MG63 (cell line): Measurements from ENCODE around the gene KIAA1549. TPM values are rescaled to one million over a fixed set of nuclear protein-coding genes. Genes with fewer than 3 reads are reported as not detected.
"Not testable (repeated sequence)": the region's sequence is repeated elsewhere in the genome, so short reads cannot be mapped to it uniquely, and the experiment has no call there.

Experiments used
- DNase-seq: peaks from one replicate; pipeline ENCODE4 v3.0.0-alpha.2; 2020
- H3K27me3 ChIP-seq: fragments of 250-450 bp; sonication (Bioruptor Pico); 2 replicates; pipeline ENCODE4 v1.5.1; 2020; ENCODE audit warnings: mild to moderate bottlenecking, moderate library complexity
- H3K36me3 ChIP-seq: fragments of 250-450 bp; sonication (Bioruptor Pico); 2 replicates; pipeline ENCODE4 v1.5.1; 2020; ENCODE audit warnings: mild to moderate bottlenecking, moderate library complexity
- H3K4me3 ChIP-seq: fragments of 250-450 bp; sonication (Bioruptor Pico); 2 replicates; pipeline ENCODE4 v1.5.1; 2020; ENCODE audit warnings: mild to moderate bottlenecking, moderate library complexity
- H3K9me3 ChIP-seq: fragments of 250-450 bp; sonication (Bioruptor Pico); 2 replicates; pipeline ENCODE4 v1.5.1; 2020; ENCODE audit warnings: mild to moderate bottlenecking, moderate library complexity
- total RNA-seq: library from RNA; depleted of rRNA; stranded (reverse); fragments of >200 nt; shearing (Covaris generic); gene quantifications from 2 replicates; pipeline ENCODE4 v1.2.3, GENCODE V29; 2014; ENCODE audit warnings: low replicate concordance; rRNA removed

Gene KIAA1549
- total RNA-seq, 1 experiment from 2014 or later = 1.1 TPM

GRCh38 chr7:138799336-138800000, 181.7 kb downstream of the KIAA1549 start:
- H3K9me3 ChIP-seq = no peaks in the 10 kb centered on the region
- H3K27me3 ChIP-seq = no peaks in the 10 kb centered on the region
- H3K4me3 ChIP-seq = no peak overlapping the region
- no peak for DNase-seq
- no peaks in the 10 kb centered on the region for H3K36me3 ChIP-seq

GRCh38 chr7:138798836-138799235, 182.4 kb downstream of the KIAA1549 start:
- DNase-seq = no peak
- Histone ChIP-seq H3K27me3 (no peaks in the 10 kb centered on the region), H3K4me3 (no peak overlapping the region), H3K9me3 (no peaks in the 10 kb centered on the region), H3K36me3 (no peaks in the 10 kb centered on the region)

GRCh38 chr7:138797715-138798320, 183.4 kb downstream of the KIAA1549 start, which contains the start of the genes ATP6V0A4 and TMEM213:
ATP6V0A4 (minus strand) TSS chr7:138798196; CDS start chr7:138771247, 26,949 bp downstream.
TMEM213 (plus strand) TSS chr7:138797994; CDS start chr7:138798105, 111 bp downstream.
- no peaks in the 10 kb centered on the region for H3K9me3 ChIP-seq
- H3K4me3 ChIP-seq = no peak within 1 kb of the TSS
- no peaks in the 10 kb centered on the region for H3K36me3 ChIP-seq
- DNase-seq = no peak
- no peaks in the 10 kb centered on the region for H3K27me3 ChIP-seq

- H3K9me3 ChIP-seq, DNase-seq, H3K36me3 ChIP-seq, H3K27me3 ChIP-seq, H3K4me3 ChIP-seq: not testable (repeated sequence)
Measured at GRCh38 chr7:138797046-138797445, 184.1 kb downstream of the KIAA1549 start.

GRCh38 chr7:138796038-138796615, 185.1 kb downstream of the KIAA1549 start:
- Histone ChIP-seq H3K36me3 (no peaks in the 10 kb centered on the region), H3K9me3 (no peaks in the 10 kb centered on the region), H3K27me3 (no peaks in the 10 kb centered on the region), H3K4me3 (no peak overlapping the region)
- no peak for DNase-seq

- DNase-seq = peak; percentile 37
- no peak overlapping the region for H3K4me3 ChIP-seq
Measured at GRCh38 chr7:138785587-138786437, 195.4 kb downstream of the KIAA1549 start.

GRCh38 chr7:138784692-138785091, 196.5 kb downstream of the KIAA1549 start:
- Histone ChIP-seq H3K27me3 (no peaks in the 10 kb centered on the region), H3K4me3 (no peak overlapping the region), H3K9me3 (no peaks in the 10 kb centered on the region), H3K36me3 (no peaks in the 10 kb centered on the region)
- DNase-seq = no peak

More at GRCh38 chr7:138785587-138786437, 195.4 kb downstream of the KIAA1549 start:
- Histone ChIP-seq H3K27me3 (no peaks in the 10 kb centered on the region), H3K9me3 (no peaks in the 10 kb centered on the region), H3K36me3 (no peaks in the 10 kb centered on the region)

Other genes with a start within 250 kb of the KIAA1549 start
- not detected in 2 replicates for gene TMEM213, start 183.4 kb downstream of the KIAA1549 start, total RNA-seq
- not detected in 2 replicates for gene ATP6V0A4, start 183.2 kb downstream of the KIAA1549 start, total RNA-seq
- gene ZC3HAV1L, start 54.7 kb upstream of the KIAA1549 start, total RNA-seq = 3.5 and 4.3 TPM in 2 replicates
- gene ZC3HAV1, start 128.3 kb upstream of the KIAA1549 start, total RNA-seq = 23.0 and 23.4 TPM in 2 replicates
- 0.76 and 0.86 TPM in 2 replicates for gene UBN2, start 249.8 kb upstream of the KIAA1549 start, total RNA-seq